NCI-H146 (cell line): ENCODE results near the gene SLC15A1.
A peak's percentile ranks its signal among the peaks of the same experiment; 100 is the strongest.
"Not testable (repeated sequence)": the region's sequence is repeated elsewhere in the genome, so short reads cannot be mapped to it uniquely, and the experiment has no call there.

Source experiments
- DNase-seq: peaks from one replicate; lab custom pipeline; 2025; lab: John Stamatoyannopoulos, UW

Gene SLC15A1

GRCh38 chr13:98653463-98653985 is 98.9 kb downstream of the SLC15A1 start:
- peak; percentile 90 for DNase-seq

- DNase-seq = no peak
Observed at GRCh38 chr13:98652721-98653462, 99.6 kb downstream of the SLC15A1 start.

GRCh38 chr13:98652276-98652675 is 100.2 kb downstream of the SLC15A1 start:
- DNase-seq = no peak

GRCh38 chr13:98651744-98652143 is 100.7 kb downstream of the SLC15A1 start:
- no peak for DNase-seq

GRCh38 chr13:98650396-98651107 is 101.9 kb downstream of the SLC15A1 start:
- no peak for DNase-seq

GRCh38 chr13:98649861-98650260 is 102.6 kb downstream of the SLC15A1 start:
- no peak for DNase-seq

GRCh38 chr13:98648686-98649085 is 103.8 kb downstream of the SLC15A1 start:
- DNase-seq = no peak

- no peak for DNase-seq
Observed at GRCh38 chr13:98648141-98648540, 104.3 kb downstream of the SLC15A1 start.

- DNase-seq = no peak
Observed at GRCh38 chr13:98647121-98647520, 105.4 kb downstream of the SLC15A1 start.

GRCh38 chr13:98643479-98643878 is 109.0 kb downstream of the SLC15A1 start:
- no peak for DNase-seq

GRCh38 chr13:98641075-98641474 is 111.4 kb downstream of the SLC15A1 start:
- DNase-seq = no peak

- not testable (repeated sequence) for DNase-seq
Observed at GRCh38 chr13:98639785-98640184, 112.7 kb downstream of the SLC15A1 start.

GRCh38 chr13:98638352-98638751 is 114.1 kb downstream of the SLC15A1 start:
- DNase-seq = not testable (repeated sequence)
